ENCODE results near the gene TSPAN31.

DNA sequence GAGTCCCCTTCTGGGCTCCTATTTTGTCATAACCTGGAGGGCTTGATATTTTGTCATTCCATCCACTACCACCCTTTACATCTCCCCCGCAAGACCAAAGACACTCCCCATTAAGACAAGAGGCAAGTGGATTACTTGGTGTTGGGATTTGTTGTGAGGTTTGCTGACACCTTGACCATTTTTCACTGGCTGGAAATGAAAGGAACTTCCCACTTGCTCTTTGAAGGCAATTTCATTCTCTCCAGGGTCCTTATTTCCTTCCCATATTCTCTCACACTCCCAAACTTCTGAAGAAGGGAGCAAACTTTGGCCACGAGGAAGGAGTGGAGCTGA is 21.2 kb upstream of the TSPAN31 start:
- TF ChIP-seq CTCF (IDR thresholded peaks at IDR 0.05; ENCODE audit: insufficient read depth, low read depth, low read length) (no peak), EZH2 (IDR thresholded peaks at IDR 0.05; ENCODE audit: insufficient read depth, low read length) (no peak)

Data from astrocyte (in vitro differentiated cells and primary cell).